Stimulated activated naive B cell treated with anti-CD40 and anti-IgM and Interleukin-4, amounts not matched to agents 10 μg/mL and 1 μg/mL and 100 μg/mL, for 72 hours (primary cell): Measurements from ENCODE around the gene PLD2.

Experiments
- ATAC-seq, 2 donors: fragments of 150-1000 bp; cut with Tn5 transposase; replicated peaks; 2 replicates each; pipeline ENCODE4 v1.10.0; 2021; ENCODE audit warnings: moderate library complexity in 1 of 2
- DNase-seq: peaks from one replicate; pipeline ENCODE4 v3.0.0; 2021
- H3K27ac Mint-ChIP-seq: one replicate; pipeline ENCODE4 v1.8.0; 2022; ENCODE audit warnings: mild to moderate bottlenecking, mixed read lengths
- H3K27me3 Mint-ChIP-seq, 2 donors: one replicate each; pipeline ENCODE4 v1.8.0; 2022; ENCODE audit warnings: mixed read lengths in 2 of 2
- H3K36me3 Mint-ChIP-seq, 2 donors: one replicate each; pipeline ENCODE4 v1.8.0; 2022; ENCODE audit warnings: mixed read lengths in 2 of 2, mild to moderate bottlenecking in 1 of 2
- H3K4me1 Mint-ChIP-seq, 2 donors: one replicate each; pipeline ENCODE4 v1.8.0; 2022; ENCODE audit warnings: mixed read lengths in 2 of 2, mild to moderate bottlenecking in 1 of 2
- H3K4me3 Mint-ChIP-seq, 2 donors: one replicate each; pipeline ENCODE4 v1.8.0; 2022; ENCODE audit warnings: mild to moderate bottlenecking in 2 of 2, mixed read lengths in 2 of 2, moderate library complexity in 1 of 2
- H3K9me3 Mint-ChIP-seq, 2 donors: one replicate each; pipeline ENCODE4 v1.8.0; 2022; ENCODE audit warnings: mixed read lengths in 2 of 2, mild to moderate bottlenecking in 1 of 2

Gene PLD2

GRCh38 chr17:4806777-4807604 is at the start of gene PLD2:
Gene PLD2, plus strand, starts transcription at chr17:4807152. Its CDS starts 621 bp downstream, at chr17:4807773.
- Mint-ChIP-seq H3K9me3 (no peaks in the 10 kb centered on the region), H3K36me3 (peaks cover 13 to 21% of the 10 kb centered on the region in 2 donors)
- peak; percentile 97 to 98 for ATAC-seq

GRCh38 chr17:4759776-4760236 is 47.1 kb upstream of the PLD2 start:
- ATAC-seq (peak; percentile 42 to 64), DNase-seq (no peak)
- Mint-ChIP-seq H3K36me3 (no peaks in the 10 kb centered on the region), H3K4me1 (peaks cover 7 to 10% of the 10 kb centered on the region in 2 donors), H3K9me3 (no peaks in the 10 kb centered on the region), H3K4me3 (no peak overlapping the region), H3K27ac (no peak overlapping the region), H3K27me3 (peaks cover 19 to 21% of the 10 kb centered on the region in 2 donors)

More at GRCh38 chr17:4806777-4807604, at the start of gene PLD2:
- H3K4me3 Mint-ChIP-seq = peak within 1 kb of the TSS; percentile 81 to 83
- peak within 1 kb of the TSS; percentile 86 for H3K27ac Mint-ChIP-seq
- peaks cover 12 to 28% of the 10 kb centered on the region in 2 donors for H3K4me1 Mint-ChIP-seq
- peak; percentile 80 for DNase-seq
- no peaks in the 10 kb centered on the region for H3K27me3 Mint-ChIP-seq

- Mint-ChIP-seq H3K36me3 (no peaks in the 10 kb centered on the region), H3K27ac (no peak overlapping the region), H3K4me1 (peaks cover 7 to 10% of the 10 kb centered on the region in 2 donors), H3K4me3 (no peak overlapping the region), H3K27me3 (peaks cover 10 to 14% of the 10 kb centered on the region in 2 donors), H3K9me3 (no peaks in the 10 kb centered on the region)
- no peak for DNase-seq
- no peak for ATAC-seq
Observed at GRCh38 chr17:4764595-4764994, 42.4 kb upstream of the PLD2 start.

GRCh38 chr17:4766201-4766600 is 40.8 kb upstream of the PLD2 start:
- peaks cover 0 to 5% of the 10 kb centered on the region in 2 donors for H3K4me1 Mint-ChIP-seq
- H3K4me3 Mint-ChIP-seq = no peak overlapping the region
- no peaks in the 10 kb centered on the region for H3K9me3 Mint-ChIP-seq
- peaks cover 12 to 15% of the 10 kb centered on the region in 2 donors for H3K27me3 Mint-ChIP-seq
- no peak overlapping the region for H3K27ac Mint-ChIP-seq
- DNase-seq = no peak
- H3K36me3 Mint-ChIP-seq = no peaks in the 10 kb centered on the region
- ATAC-seq = peak; percentile 19 to 47

- Mint-ChIP-seq H3K27me3 (peaks cover 12 to 16% of the 10 kb centered on the region in 2 donors), H3K27ac (no peak overlapping the region), H3K9me3 (no peaks in the 10 kb centered on the region), H3K36me3 (no peaks in the 10 kb centered on the region), H3K4me1 (peaks cover 0 to 5% of the 10 kb centered on the region in 2 donors), H3K4me3 (no peak overlapping the region)
- no peak for ATAC-seq
- DNase-seq = no peak
Observed at GRCh38 chr17:4766723-4767122, 40.2 kb upstream of the PLD2 start.

GRCh38 chr17:4768298-4768697 is 38.7 kb upstream of the PLD2 start:
- DNase-seq (no peak), ATAC-seq (no peak)
- Mint-ChIP-seq H3K9me3 (no peaks in the 10 kb centered on the region), H3K36me3 (no peaks in the 10 kb centered on the region), H3K4me3 (no peak overlapping the region), H3K27me3 (peaks cover 12 to 25% of the 10 kb centered on the region in 2 donors), H3K4me1 (peaks cover 0 to 5% of the 10 kb centered on the region in 2 donors), H3K27ac (no peak overlapping the region)

GRCh38 chr17:4769628-4770027 is 37.3 kb upstream of the PLD2 start:
- H3K4me3 Mint-ChIP-seq = no peak overlapping the region
- H3K36me3 Mint-ChIP-seq = no peaks in the 10 kb centered on the region
- ATAC-seq (peak in 1 of 2 donors; percentile 36), DNase-seq (no peak)
- peaks cover 12 to 31% of the 10 kb centered on the region in 2 donors for H3K27me3 Mint-ChIP-seq
- no peaks in the 10 kb centered on the region for H3K9me3 Mint-ChIP-seq
- no peak overlapping the region for H3K27ac Mint-ChIP-seq
- H3K4me1 Mint-ChIP-seq = peaks cover under 1% of the 10 kb centered on the region in 2 donors

- H3K4me3 Mint-ChIP-seq = no peak within 1 kb of the TSS
- no peak for DNase-seq
- ATAC-seq = no peak
- no peaks in the 10 kb centered on the region for H3K9me3 Mint-ChIP-seq
- H3K27me3 Mint-ChIP-seq = peaks cover 12 to 31% of the 10 kb centered on the region in 2 donors
- H3K36me3 Mint-ChIP-seq = no peaks in the 10 kb centered on the region
- H3K27ac Mint-ChIP-seq = no peak within 1 kb of the TSS
- peaks cover 1 to 5% of the 10 kb centered on the region in 2 donors for H3K4me1 Mint-ChIP-seq
Observed at GRCh38 chr17:4771519-4772234, 35.3 kb upstream of the PLD2 start, which contains the start of gene TM4SF5. Gene TM4SF5, plus strand, starts transcription at chr17:4771886. Its CDS starts 37 bp downstream, at chr17:4771923.

- Mint-ChIP-seq H3K27ac (no peak overlapping the region), H3K4me1 (peaks cover 1 to 5% of the 10 kb centered on the region in 2 donors), H3K9me3 (no peaks in the 10 kb centered on the region), H3K4me3 (no peak overlapping the region), H3K36me3 (no peaks in the 10 kb centered on the region), H3K27me3 (peaks cover 12 to 31% of the 10 kb centered on the region in 2 donors)
- ATAC-seq = no peak
- DNase-seq = no peak
Observed at GRCh38 chr17:4772235-4772613, 34.7 kb upstream of the PLD2 start.

- H3K4me1 Mint-ChIP-seq = peaks cover 5% of the 10 kb centered on the region in 2 donors
- H3K27ac Mint-ChIP-seq = no peak overlapping the region
- peaks cover 0 to 2% of the 10 kb centered on the region in 2 donors for H3K36me3 Mint-ChIP-seq
- H3K9me3 Mint-ChIP-seq = peaks cover 0 to 2% of the 10 kb centered on the region in 2 donors
- DNase-seq (no peak), ATAC-seq (no peak)
- no peak overlapping the region for H3K4me3 Mint-ChIP-seq
- H3K27me3 Mint-ChIP-seq = peaks cover 26 to 33% of the 10 kb centered on the region in 2 donors
Observed at GRCh38 chr17:4777969-4778760, 28.8 kb upstream of the PLD2 start.

- ATAC-seq (no peak), DNase-seq (no peak)
- Mint-ChIP-seq H3K36me3 (peaks cover 0 to 2% of the 10 kb centered on the region in 2 donors), H3K27ac (no peak overlapping the region), H3K4me3 (no peak overlapping the region), H3K9me3 (peaks cover 0 to 2% of the 10 kb centered on the region in 2 donors), H3K27me3 (peaks cover 34 to 44% of the 10 kb centered on the region in 2 donors), H3K4me1 (peaks cover 4 to 6% of the 10 kb centered on the region in 2 donors)
Observed at GRCh38 chr17:4780325-4780955, 26.5 kb upstream of the PLD2 start.

- Mint-ChIP-seq H3K27ac (peak overlapping the region; percentile 56), H3K36me3 (peaks cover 0 to 2% of the 10 kb centered on the region in 2 donors), H3K4me3 (peak overlapping the region in 1 of 2 donors; percentile 41), H3K4me1 (peaks cover 16 to 25% of the 10 kb centered on the region in 2 donors), H3K9me3 (peaks cover 0 to 2% of the 10 kb centered on the region in 2 donors), H3K27me3 (peaks cover 51 to 66% of the 10 kb centered on the region in 2 donors)
- ATAC-seq (no peak), DNase-seq (no peak)
Observed at GRCh38 chr17:4782652-4783051, 24.3 kb upstream of the PLD2 start.

GRCh38 chr17:4785311-4786105 is 21.4 kb upstream of the PLD2 start:
- H3K4me1 Mint-ChIP-seq = peaks cover 18 to 38% of the 10 kb centered on the region in 2 donors
- H3K27me3 Mint-ChIP-seq = peaks cover 53 to 74% of the 10 kb centered on the region in 2 donors
- H3K36me3 Mint-ChIP-seq = peaks cover 0 to 2% of the 10 kb centered on the region in 2 donors
- DNase-seq = no peak
- peak overlapping the region; percentile 77 for H3K27ac Mint-ChIP-seq
- peaks cover 0 to 2% of the 10 kb centered on the region in 2 donors for H3K9me3 Mint-ChIP-seq
- ATAC-seq = no peak
- H3K4me3 Mint-ChIP-seq = peak overlapping the region; percentile 41 to 70
